Measurements from ENCODE around the gene RBM20. TPM values are rescaled to one million over a fixed set of nuclear protein-coding genes. Genes with fewer than 3 reads are reported as not detected.

Gene RBM20
- polyA plus RNA-seq, 3 donors = 4.5 to 8.3 (median 8.1) TPM

- peak; percentile 65 for DNase-seq
Measured at GRCh38 chr10:110671788-110672579, 27.8 kb downstream of the RBM20 start.

- DNase-seq = no peak
Measured at GRCh38 chr10:110672580-110672919, 28.4 kb downstream of the RBM20 start.

- no peak for DNase-seq
Measured at GRCh38 chr10:110676016-110676415, 31.9 kb downstream of the RBM20 start.

- no peak for DNase-seq
Measured at GRCh38 chr10:110679486-110680272, 35.5 kb downstream of the RBM20 start.

- no peak for DNase-seq
Measured at GRCh38 chr10:110680273-110681020, 36.3 kb downstream of the RBM20 start.

GRCh38 chr10:110681023-110681681 lies 37.0 kb downstream of the RBM20 start:
- peak; percentile 41 for DNase-seq

GRCh38 chr10:110682348-110682747 lies 38.2 kb downstream of the RBM20 start:
- no peak for DNase-seq

- no peak for DNase-seq
Measured at GRCh38 chr10:110684800-110685446, 40.8 kb downstream of the RBM20 start.

- DNase-seq = no peak
Measured at GRCh38 chr10:110686047-110686446, 41.9 kb downstream of the RBM20 start.

GRCh38 chr10:110686949-110687348 lies 42.8 kb downstream of the RBM20 start:
- no peak for DNase-seq

GRCh38 chr10:110687400-110687799 lies 43.3 kb downstream of the RBM20 start:
- DNase-seq = no peak

GRCh38 chr10:110691139-110691538 lies 47.0 kb downstream of the RBM20 start:
- no peak for DNase-seq

GRCh38 chr10:110694263-110694662 lies 50.1 kb downstream of the RBM20 start:
- no peak for DNase-seq

GRCh38 chr10:110694820-110695538 lies 50.8 kb downstream of the RBM20 start:
- peak; percentile 41 for DNase-seq

- no peak for DNase-seq
Measured at GRCh38 chr10:110695539-110695886, 51.4 kb downstream of the RBM20 start.

- DNase-seq = no peak
Measured at GRCh38 chr10:110696436-110696835, 52.3 kb downstream of the RBM20 start.

GRCh38 chr10:110698340-110698739 lies 54.2 kb downstream of the RBM20 start:
- DNase-seq = no peak

GRCh38 chr10:110698782-110699201 lies 54.7 kb downstream of the RBM20 start:
- no peak for DNase-seq

GRCh38 chr10:110699859-110700468 lies 55.8 kb downstream of the RBM20 start:
- DNase-seq = no peak

- DNase-seq = no peak
Measured at GRCh38 chr10:110700947-110701616, 56.9 kb downstream of the RBM20 start.

All from renal pelvis (tissue), 4 donors.